HuH-7 (cell line): ENCODE results near the gene CD2.

Experiments used
- DNase-seq: peaks from one replicate; pipeline ENCODE4 v3.0.0; 2011; ENCODE audit warnings: low spot score

The CD2 gene

DNA sequence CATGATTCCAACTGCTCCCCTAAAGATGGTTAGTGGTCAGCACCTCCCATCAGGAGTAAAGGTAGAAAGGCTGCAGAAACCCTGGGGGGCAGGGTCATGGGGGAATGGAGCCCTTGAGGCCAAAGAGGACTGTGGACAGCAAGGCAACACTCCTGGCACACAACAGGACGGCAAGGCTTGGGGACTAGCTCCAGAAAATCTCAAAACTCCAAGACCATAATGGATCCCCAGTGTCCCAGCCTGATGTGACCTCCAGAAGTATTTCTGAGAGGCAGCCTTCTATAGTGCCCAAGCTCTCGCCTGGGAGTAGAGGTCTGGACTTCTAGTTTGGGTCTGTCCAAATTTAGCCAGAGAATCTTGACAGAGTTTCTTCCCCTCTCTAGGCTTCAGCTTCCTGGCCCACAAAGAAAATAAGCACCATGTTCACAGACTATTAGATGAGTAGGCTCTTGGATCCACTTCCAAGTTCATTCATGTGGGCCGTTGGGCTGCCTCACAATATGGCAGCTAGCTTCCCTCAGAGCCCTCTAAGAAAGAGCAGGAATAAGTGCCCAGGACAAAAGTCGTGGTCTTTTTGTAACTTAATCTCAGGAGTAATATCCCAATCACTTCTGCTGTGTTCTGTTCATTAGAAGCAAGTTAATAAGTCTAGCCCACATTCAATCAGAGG is 6.9 kb downstream of the CD2 start:
- DNase-seq = no peak

DNA sequence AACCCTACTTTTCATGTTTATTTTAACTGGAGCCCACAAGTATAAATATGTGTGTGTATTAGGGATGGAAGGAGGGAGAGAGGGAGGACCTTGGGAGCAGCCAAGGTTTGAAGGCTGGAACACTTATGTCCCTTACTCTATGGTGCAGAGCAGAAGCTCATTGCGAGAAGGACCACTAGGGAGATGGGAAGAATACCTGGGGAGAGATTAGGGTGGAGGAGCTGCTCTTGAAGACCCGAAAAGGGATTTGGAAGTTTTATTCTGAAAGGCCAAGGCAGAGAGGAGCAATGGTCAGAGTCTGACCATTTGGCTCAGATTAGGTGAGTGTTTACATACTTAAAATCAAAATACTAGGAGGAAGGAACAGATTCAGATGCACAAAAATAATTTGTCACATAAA is 8.1 kb downstream of the CD2 start:
- no peak for DNase-seq

DNA sequence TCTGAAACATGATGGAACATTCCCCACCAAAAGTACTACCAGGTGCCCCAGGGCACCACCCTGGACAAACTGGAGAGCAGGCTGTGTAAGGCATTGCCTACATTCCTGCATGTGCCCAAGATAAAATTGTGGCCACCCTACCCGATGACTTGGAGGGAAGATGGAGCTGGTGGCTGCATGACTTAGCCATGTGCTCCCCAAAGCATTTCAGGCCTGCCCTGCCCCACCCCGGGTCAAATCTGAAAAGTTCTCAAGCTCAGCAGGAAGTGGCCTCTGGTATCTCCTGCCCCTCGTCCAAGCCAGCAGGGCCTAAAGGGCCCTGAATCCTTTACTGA is 8.5 kb downstream of the CD2 start:
- no peak for DNase-seq

DNA sequence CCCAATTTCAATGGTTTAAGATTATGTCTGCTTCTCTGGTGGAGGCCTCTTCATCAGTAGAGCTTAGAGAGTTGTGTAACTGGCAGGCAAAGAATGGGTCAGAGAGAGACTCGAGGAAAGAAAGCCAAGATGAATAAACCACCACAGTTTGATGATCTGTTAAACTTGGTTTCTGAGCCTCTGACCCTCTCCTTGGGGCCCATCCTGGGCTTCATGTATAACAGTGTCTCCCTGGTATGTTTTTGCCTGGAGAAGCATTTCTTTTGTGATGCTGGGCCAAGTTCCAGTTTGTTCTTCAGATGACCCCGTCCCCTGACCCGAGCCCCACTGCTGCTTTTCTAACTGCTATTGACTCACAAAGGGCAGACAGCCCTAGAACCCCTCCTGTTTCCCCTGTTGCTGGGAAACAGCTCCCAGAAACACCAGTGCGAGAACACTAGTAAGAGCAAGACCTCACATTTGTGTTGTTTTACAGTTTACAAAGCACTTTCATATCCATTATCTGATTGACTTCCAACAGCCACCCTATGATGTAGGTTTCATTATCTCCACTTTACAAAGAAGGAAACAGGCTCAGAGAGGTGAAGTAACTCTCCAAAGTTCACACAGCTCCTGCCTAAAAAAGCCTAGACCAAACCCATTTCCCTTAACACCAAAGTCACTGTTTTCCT is 9.0 kb downstream of the CD2 start:
- no peak for DNase-seq

DNA sequence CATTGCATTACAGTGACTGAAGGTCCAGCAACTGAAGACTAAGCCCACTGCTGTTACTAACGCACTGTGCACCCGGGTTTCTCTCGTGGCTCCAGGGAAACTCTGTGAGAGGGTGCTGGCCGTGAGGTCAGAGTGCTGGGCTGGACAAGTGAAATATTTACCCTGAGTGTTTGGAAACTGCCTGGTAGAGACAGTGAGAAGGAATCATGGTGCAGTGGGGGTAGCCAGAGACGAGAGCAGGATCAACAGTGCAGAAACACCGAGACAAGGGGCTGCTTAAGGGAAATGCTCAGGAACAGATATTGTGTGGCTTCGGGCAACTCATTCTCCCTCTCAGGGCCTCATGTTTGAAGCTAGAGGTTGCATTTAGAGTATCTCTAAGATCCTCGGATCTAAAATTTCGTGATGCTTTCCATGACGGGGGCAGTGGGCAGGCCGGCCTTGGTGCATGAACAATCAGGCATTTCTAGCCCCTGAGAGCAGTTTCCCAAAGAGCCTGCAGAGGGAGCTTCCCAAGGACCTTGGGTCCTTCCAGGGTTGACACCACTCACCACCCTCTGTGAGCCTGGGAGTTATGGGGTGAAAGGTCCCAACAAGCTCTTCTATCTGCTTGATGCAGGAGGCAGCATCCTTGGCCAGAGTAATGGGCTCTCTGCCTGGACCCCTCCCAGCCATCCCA is 9.7 kb downstream of the CD2 start:
- DNase-seq = peak; percentile 75

DNA sequence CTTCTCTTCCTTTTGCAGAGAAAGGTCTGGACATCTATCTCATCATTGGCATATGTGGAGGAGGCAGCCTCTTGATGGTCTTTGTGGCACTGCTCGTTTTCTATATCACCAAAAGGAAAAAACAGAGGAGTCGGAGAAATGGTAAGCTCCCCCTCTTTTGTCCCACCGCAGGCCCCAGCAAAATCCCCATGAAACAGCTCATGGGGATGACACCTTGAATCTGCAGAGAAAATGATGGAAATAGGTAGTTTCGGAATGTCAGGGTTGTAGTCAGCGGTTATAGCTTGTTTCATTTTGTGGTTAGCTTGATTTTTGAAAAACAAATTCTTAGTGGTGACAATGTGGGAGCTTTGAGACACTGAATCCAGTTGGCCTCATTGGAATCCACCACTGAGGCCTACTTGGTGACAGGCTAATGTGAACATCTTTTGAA is 10.3 kb downstream of the CD2 start:
- no peak for DNase-seq

DNA sequence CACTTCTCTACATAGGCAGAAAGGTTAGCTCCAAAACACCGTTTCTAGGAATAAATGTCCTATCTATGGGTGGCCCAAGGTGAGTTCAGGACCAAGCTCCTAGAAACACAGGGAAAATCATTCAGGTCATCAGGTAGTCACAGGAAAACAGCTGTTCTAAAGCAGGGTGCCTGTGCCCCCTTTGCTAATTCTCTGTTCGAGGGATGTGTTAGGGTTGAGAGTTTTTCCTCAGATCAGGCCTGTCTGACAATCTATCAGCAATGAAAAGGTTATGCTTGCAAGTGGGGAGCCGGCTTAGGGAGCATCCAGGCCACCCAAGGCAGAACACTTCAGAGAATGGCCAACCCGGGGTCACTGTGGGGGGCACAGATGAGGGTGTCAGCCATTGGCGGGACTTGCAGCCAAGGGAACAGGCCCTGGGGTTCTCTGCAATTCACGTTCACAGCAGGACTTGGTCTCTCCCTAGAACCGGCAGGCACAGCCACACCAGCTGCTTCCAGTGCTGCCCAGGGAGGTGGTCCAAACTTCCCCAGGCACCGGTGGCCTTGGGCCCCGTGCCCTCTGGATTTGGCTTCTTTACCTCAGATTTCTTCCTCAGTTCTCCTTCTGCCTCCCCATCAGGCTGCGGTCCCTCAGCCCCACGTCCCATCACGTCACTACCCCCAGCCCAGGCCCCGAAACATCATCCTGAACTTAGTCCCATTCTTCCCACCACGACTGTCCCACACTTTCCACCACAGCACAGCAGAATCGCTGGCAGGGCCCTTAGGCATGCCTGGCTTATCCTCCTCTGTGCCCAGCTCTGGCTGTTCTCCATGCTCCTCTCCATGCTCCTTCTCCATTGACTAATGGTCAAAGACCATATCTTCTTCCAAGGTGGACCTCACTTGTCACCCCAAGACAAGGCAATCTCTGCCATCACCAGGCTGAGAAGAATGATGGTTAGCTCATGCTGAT is 11.0 kb downstream of the CD2 start:
- no peak for DNase-seq

DNA sequence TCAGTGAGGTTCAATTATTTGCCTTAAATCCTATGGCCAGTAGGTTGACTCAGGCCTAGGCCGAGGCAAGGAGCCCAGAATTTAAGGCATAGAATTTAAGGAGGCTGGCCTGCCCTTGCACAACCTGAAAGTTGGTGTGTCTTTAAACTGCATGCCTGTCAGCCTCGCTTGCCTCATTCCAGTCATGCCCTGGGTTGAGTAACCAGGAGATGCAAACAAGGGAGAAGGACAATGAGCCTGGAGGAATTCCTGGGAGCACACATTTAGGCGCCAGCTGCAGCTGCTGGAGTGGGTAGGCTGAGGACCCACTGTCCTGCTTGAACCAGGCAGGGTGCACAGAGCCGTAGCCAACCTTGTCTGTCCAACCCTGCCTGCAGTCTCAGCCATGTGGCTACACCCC is 11.7 kb downstream of the CD2 start:
- DNase-seq = no peak

DNA sequence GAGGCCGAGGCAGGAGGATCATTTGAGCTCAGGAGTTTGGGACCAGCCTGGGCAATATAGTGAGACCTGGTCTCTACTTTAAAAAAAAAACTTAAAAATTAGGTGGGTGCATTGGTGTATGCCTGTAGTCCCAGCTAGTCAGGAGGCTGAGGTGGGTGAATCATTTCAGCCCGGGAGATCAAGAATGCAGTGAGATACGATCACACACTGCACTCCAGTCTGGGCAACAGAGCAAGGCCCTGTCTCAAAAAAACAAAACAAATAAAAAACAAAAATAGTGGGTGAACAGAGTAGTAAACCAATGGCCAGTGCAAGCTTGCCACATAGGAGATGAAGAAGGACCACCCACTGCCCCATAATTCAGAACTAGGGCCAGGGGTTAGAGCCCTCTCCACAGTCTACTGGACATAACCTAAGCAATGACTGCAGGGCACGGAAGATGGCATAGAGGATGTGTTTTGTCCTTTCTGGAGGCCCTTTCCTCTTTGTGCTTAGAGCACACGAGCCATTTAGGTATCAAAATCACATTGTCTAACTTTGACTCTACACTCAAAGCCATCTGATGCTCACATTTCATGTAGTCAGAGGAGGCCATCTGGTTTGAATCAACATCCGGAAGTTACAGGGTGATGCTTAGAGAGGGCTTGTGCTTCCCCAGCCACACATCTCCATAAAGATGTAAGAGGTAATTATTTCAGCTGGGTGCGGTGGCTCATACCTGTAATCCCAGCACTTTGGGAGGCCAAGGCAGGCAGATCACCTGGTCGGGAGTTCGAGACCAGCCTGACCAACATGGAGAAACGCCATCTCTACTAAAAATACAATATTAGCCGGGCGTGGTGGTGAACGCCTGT is 12.6 kb downstream of the CD2 start:
- DNase-seq = no peak

DNA sequence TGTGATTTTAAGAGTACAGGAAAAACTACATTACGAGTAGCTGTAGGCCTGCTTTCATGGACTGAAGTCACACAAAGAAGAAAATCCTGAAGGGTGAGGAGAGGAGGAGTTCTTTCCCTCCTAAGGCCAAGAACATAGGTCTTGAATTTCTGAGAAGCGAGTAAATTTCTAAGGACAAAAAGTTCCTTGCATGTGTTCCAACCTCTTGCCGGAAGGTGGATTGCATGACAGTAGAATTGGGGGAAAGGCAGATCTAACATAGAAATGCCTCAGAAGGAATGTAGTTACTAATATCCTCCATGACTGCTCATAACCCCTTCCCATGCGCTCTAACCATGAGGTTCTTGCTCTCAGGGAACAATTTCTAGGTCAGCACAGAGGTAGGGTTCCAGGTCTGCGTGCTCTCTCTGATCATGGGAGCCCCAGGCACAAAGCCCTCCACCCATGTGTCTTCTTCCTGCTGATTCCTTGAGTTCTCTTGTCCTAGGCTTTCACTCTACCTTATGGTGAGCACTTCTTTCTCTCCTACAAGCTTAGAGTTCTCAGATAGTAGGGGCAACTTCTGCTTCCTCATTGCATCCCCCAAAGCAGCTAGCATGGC is 13.7 kb downstream of the CD2 start:
- DNase-seq = no peak

DNA sequence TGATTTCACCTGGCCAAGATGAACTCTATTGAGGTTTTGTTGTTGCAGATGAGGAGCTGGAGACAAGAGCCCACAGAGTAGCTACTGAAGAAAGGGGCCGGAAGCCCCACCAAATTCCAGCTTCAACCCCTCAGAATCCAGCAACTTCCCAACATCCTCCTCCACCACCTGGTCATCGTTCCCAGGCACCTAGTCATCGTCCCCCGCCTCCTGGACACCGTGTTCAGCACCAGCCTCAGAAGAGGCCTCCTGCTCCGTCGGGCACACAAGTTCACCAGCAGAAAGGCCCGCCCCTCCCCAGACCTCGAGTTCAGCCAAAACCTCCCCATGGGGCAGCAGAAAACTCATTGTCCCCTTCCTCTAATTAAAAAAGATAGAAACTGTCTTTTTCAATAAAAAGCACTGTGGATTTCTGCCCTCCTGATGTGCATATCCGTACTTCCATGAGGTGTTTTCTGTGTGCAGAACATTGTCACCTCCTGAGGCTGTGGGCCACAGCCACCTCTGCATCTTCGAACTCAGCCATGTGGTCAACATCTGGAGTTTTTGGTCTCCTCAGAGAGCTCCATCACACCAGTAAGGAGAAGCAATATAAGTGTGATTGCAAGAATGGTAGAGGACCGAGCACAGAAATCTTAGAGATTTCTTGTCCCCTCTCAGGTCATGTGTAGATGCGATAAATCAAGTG is 14.3 kb downstream of the CD2 start:
- DNase-seq = no peak

DNA sequence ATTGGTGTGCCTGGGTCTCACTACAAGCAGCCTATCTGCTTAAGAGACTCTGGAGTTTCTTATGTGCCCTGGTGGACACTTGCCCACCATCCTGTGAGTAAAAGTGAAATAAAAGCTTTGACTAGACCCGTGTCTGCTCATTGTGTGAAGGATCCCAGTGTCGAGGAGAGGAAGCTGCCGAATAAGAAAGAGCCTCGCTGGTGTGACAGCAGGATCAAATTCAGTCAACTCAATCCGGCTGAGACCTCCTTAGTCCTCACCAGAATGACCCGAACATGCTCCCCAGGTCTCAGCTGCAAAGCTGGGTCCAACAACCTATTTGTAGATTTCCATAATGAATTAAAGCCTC is 14.8 kb downstream of the CD2 start:
- DNase-seq = no peak

DNA sequence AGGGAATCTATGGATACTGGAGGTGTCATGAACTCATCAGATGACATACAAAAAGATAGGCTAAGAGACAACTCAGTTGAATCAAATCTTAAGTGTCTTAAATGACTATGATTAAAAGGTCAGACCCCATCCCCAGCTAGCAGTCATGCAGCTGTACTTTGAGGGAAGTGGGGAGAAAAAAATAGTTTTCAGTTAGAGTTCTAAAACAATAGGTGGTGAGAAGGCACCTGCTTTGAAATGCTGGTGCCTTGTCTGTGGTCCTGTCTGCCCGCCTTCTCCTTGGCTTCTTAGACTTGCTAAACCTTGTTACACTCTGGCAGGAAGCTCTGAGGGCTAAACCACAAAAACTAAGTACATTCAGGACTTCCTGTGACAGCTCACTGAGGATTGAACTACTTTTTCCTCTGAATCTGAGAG is 15.3 kb downstream of the CD2 start:
- DNase-seq = no peak

DNA sequence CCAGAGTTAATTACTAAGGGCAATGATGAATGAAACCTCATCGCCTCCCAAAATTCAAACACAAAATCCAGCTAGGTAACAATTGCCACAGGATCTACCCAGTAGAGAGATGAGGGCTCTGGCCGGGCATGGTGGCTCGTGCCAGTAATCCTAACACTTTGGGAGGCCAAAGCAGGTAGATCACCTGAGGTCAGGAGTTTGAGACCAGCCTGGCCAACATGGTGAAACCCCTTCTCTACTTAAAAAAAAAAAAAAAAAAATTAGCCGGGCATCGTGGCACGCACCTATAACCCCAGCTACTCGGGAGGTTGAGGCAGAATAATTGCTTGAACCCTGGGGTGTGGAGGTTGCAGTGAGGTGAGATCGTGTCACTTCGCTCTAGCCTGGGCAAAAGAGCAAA is 15.8 kb downstream of the CD2 start:
- no peak for DNase-seq

DNA sequence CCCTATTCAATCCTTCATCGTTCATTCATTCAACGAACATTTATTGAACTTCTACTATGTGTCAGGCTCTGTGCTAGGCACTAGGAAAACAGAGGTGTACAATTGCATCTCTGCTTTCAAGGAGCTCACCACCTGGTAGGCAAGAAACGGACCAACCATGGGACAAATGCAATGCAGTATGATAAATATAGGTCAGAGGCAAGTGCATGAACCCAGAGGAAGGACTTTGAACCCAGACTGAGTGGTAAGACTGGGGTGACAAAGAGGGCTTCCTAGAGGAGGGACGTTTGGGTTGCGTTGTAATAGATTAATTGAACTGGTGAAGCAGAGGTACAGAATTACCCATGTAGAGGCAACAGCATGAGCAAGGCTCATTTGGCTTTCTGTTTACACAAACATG is 16.4 kb downstream of the CD2 start:
- peak; percentile 21 for DNase-seq

DNA sequence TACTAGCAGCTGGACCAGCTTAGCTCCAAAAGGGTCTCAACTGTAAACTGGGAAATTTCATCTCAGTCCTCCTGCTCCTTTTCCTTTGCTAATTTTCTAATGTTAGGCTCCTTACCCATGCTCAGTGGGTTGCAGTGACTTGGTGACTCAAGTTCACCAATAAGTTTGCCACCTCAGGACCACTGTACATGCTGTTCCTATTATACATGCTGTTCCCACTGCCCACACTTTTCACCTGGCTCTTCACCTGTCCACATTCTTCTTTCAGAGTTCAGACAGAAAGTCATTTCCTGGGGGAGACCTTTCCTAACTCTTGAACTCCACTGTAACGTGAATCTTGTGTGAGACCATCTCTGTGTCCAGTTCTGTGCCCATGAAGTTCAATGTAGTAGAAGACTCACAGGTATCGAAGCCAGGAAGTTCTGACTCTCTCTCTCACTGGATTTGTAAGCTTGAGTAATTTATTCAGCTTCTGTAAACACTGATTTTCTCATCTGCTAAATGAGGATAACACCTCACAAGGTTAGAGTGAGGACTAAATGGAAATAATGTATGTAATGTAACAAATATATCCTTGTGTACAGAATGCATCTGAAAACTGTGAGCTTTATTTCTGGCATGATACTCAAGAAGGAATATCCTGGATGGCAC is 17.9 kb downstream of the CD2 start:
- no peak for DNase-seq

DNA sequence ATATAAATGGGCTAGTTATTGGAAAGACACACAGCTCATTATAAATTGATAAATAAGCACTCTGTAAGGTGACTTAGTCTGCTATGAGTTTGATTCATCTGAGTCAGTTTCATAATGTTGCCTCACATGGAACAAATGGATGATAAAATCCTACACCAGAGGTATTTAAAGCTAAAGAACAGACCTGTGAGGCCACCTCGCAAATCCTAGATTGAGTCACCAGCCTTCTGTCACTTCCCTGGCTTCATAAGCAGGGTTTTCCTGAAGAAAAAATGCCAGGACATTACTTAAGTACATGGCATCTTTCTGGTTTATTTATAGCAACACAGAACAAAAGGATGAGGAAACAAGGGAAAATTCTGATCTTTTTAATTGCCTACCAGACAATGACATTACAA is 18.4 kb downstream of the CD2 start:
- no peak for DNase-seq

DNA sequence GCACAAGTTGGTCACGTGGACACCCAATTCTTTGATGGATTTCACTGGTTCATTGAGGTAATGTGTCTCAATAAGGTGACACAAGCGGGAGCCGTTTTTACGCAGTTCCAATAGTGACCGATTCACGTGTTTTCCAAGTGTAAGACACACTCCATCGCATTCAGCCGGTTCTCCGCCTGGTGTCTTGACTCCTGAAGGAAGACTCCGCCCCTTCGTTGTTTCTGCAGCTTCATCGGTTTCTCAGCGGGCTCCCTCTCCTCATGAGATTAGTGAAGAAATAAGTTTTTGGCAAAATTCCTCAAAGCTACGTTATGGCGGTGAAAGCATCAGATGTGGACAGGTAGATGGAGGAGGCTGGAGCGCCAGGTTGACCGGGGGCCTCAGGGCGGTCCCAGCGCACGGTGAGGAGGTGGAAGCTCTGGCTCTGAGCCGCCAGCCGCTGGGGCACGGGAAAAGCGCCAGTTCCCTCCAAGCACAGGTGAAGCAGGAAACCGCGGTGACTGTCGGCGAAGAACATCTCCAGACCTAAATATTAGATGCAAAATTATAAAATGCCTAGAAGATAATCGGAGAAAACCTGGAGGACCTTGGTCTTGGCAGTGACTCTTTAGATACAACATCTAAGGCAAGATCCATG is 21.0 kb downstream of the CD2 start:
- DNase-seq = no peak
